K562 (cell line): ENCODE results near the gene TGDS. TPM values are rescaled to one million over a fixed set of nuclear protein-coding genes. Genes with fewer than 3 reads are reported as not detected.
A peak's percentile ranks its signal among the peaks of the same experiment; 100 is the strongest.

ENCODE experiments used
- CTCF ChIP-seq, 3 experiments: IDR thresholded peaks in 2 of 3; conservative IDR thresholded peaks in 1 of 3; 2 replicates each; pipeline ENCODE4 v1.5.1; 2011 to 2012; ENCODE audit warnings: low read length in 3 of 3, mild to moderate bottlenecking in 3 of 3, control low read depth in 2 of 3, improper control_type of control experiment in 1 of 3, inconsistent platforms in 1 of 3, low read depth in 1 of 3, mixed read lengths in 1 of 3, moderate library complexity in 1 of 3; ENCODE audit not compliant: insufficient read depth in 2 of 3
- DEAF1 ChIP-seq: fragments of 450-650 bp; formaldehyde crosslinking; IDR thresholded peaks from 2 replicates; pipeline ENCODE4 v1.4.0; 2020; ENCODE audit warnings: mild to moderate bottlenecking, moderate library complexity
- PHF8 ChIP-seq: fragments of 200-600 bp; sonication (generic); IDR thresholded peaks from 2 replicates; pipeline ENCODE4 v1.6.1; 2012; ENCODE audit warnings: mixed run types, mild to moderate bottlenecking, inconsistent platforms, low read length, moderate library complexity, borderline replicate concordance
- REST ChIP-seq, 2 experiments: fragments of 450-650 bp; formaldehyde crosslinking in 1 of 2; IDR thresholded peaks; 2 replicates each; pipeline versions ENCODE4 v1.4.0 to v1.6.1; 2014 to 2020; ENCODE audit warnings: mild to moderate bottlenecking in 2 of 2, borderline replicate concordance in 1 of 2, low read depth in 1 of 2
- polyA plus RNA-seq, 8 experiments: library from polyadenylated mRNA; depleted of rRNA in 4 of 8; stranded (reverse) in 5 of 8; unstranded in 3 of 8; fragments of >200 nt; fragmentation: Nextera tagmentation in 2 of 8; fragmentation: Illumina TruSeq in 1 of 8; extraction: Ambion mirVana in 2 of 8; extraction: Trizol in 1 of 8; gene quantifications; 2 replicates each; pipeline versions ENCODE4 v1.2.1 to v1.2.3, GENCODE V29; 2011 to 2014; ENCODE audit warnings: inconsistent platforms in 1 of 8, missing spikeins in 1 of 8
- total RNA-seq, 7 experiments: library from RNA; depleted of rRNA in 6 of 7; stranded (reverse); fragments of >200 nt in 6 of 7; fragmentation: Illumina TruSeq in 2 of 7; extraction: Trizol in 2 of 7; gene quantifications; 2 replicates each; pipeline versions ENCODE4 v1.2.1 to v1.2.3, GENCODE V29; 2011 to 2021; ENCODE audit warnings: low replicate concordance in 1 of 7

The TGDS gene
- total and polyA plus RNA-seq, 9 of the 15 experiments (the other 6 are each of a cell fraction or from before 2014, with no cell fraction given) = 9.9 to 43.7 (median 21.4) TPM

DNA sequence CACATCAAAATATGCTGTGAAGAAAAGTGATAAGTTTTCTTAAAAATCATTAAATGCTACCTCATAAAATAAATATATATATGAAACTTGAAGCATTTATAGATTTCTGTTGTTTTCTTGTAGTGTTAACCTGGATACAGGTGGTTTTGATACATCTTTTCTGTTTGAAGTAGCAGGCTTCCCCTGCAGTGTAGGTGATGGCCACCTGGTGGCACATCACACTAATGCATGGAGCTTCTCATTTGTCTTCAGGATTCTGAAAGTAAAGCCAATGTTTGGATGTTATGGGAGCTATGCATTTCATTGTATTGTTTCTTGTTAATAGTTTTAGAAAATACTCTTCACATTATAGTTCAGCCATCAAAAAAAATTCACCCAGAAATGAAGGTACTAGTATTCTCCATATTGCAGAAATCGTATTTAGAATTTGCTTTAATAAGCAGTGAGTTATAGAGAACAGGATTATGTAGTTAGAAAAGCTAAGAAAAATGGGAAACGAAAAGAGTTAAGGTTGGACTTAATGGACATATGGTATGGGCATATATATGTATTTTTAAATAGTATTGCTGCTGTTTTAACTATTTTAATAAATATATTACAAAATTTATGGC is 24.4 kb upstream of the TGDS start (continued):
- TF ChIP-seq DEAF1 (CRISPR knock-in tag) (peak; percentile 35; the same call in 1 of the 2 replicates), REST (IDR thresholded peaks at IDR 0.05; ENCODE audit: borderline replicate concordance) (peak; percentile 57; the same call in 1 of the 2 replicates), REST (CRISPR knock-in tag; IDR thresholded peaks at IDR 0.05; ENCODE audit: low read depth) (no peak), PHF8 (no peak), CTCF (IDR thresholded peaks at IDR 0.05 in 2 of 3, conservative IDR thresholded peaks at IDR 0.05 in 1 of 3; ENCODE audit: insufficient read depth in 2 of 3, low read depth in 1 of 3, low read length in 3 of 3) (peak; percentile 60 to 73 (median 64))
